Activated CD4-positive, alpha-beta T cell treated with anti-CD3 and anti-CD28 coated beads, Interleukin-2, amount 50 U/mL, for 1 hour (primary cell): ENCODE measurements around the gene COPB2.
"Not testable (repeated sequence)": the region's sequence is repeated elsewhere in the genome, so short reads cannot be mapped to it uniquely, and the experiment has no call there.

Experiments used
- DNase-seq: peaks from one replicate; pipeline ENCODE4 v3.0.0-alpha.2; 2020

The COPB2 gene

DNA sequence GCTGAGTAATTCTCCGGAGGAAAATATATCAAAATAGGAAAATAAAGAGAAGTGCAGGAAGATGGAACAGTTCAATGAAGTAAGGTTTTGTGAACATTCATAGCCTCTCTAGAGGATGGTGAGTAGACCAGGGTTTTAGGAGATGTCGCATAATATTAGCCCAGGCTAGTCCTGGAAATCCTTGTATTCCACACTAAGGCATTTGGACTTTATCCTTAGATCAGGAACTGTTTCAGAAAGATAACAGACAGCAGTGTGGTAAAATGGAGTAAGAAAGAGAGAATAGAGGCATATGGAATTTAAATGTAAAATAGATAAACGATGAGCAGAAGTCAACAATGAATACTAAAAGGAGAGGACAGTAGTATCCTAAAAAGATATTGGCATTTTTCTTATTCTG, 12.1 kb downstream of the COPB2 start:
- DNase-seq: no peak

- DNase-seq: no peak
Measured at GRCh38 chr3:139374099-139374498, 15.3 kb downstream of the COPB2 start.

DNA sequence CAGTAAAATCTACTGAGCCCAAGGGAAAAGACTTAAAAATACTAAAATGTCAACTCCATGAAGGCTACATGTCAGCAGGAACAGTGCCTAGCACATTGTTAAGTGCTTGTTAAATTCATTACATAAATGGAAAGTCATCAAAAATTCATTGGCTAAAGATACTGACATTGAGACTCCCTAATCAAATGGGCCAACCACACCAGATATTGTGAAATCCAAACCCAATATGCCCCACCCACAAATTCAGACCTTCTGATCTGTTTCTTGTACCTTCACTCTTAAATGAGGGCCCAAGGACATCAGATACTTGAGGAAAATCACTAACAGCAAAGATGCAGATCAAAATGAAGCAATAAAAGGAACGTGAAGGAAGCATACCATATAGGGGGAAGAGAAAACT, 24.9 kb downstream of the COPB2 start:
- no peak for DNase-seq

GRCh38 chr3:139361276-139361675, 28.2 kb downstream of the COPB2 start:
- DNase-seq: no peak

DNA sequence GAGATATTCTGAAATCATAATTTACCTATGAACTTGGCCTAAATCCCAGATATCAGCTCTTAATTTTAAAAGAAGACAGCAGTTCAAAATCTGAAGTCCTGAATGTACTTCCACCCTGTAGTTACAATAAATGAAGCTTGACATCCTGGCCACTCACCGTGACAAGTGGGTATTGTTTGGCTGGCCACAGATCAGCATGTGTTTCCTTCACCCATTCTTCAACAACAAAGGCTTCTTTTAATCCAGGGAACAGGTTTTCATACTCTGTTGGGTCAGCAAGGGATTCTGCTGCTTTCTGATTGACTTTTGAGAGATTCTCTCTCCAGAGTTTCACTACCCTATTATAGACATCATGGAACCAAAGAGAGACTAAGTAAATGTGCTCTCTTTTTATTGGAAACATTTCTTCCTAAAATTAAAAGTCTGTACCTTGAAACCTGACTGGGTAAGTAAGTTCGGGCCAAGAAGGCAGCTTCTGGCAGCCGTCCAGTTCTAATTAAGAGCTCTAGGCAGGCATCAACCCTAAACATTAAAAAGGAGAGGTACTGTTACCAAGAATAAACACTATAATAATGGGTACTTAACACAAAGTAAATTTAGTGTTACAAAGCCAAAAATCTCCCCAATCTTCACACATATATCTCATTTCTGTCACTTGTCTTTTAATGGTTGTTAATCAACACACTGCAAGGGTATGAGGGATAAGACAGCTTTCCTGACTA, 30.4 kb downstream of the COPB2 start:
- DNase-seq: no peak

GRCh38 chr3:139357899-139358298, 31.5 kb downstream of the COPB2 start:
- no peak for DNase-seq

- DNase-seq: no peak
Measured at GRCh38 chr3:139355891-139356290, 33.6 kb downstream of the COPB2 start.

- DNase-seq: no peak
Measured at GRCh38 chr3:139355476-139355875, 34.0 kb downstream of the COPB2 start.

DNA sequence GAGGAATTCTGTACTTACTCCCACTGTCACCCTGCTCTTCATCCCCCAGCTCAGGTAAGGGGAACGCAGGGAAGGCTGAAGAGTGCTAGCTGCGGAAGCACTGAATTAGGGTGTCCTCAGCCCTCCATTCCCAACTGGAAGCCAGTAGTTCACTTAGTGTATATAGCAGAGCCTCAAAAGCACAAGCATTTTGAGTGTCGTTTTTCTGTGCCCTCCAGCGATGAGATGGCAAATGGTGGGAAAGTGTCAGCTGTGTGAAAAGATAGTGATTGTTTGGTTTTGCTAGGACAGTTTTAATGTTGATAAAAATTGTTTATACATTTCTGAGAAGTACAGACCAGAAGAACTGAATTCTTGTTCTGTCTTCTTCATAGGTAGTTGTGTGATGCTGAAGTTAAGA, 34.8 kb downstream of the COPB2 start:
- no peak for DNase-seq

DNA sequence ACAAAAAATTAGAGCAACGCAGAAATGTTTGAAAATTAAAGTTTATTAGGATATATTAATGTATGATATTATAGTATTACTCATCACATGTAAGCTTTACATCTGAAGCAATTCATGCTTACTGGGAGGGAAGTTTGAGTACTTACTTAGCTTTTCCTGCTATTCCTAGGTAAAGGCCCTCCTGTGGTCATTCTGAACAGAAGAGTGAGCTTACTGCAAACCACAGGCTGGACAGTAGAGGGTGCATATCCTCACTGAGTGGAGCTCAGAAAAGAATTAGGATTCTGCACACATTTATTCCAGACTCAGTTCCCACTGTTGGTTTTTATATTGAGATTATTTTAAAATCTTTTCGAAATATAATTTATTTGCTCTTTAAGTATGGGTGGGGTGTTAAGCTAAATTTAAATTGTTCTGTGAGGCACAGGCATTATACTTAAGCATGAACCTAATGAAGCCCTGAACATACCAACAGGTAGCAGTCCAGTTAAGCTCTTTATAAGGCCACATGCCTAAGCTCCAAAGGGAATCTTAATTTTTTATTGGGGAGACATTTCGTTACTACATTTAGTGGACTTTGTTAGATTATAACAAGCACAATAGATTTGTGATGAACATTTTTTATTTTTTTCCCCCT, 35.4 kb downstream of the COPB2 start:
- no peak for DNase-seq

GRCh38 chr3:139346771-139347170, 42.7 kb downstream of the COPB2 start:
- DNase-seq: no peak

- DNase-seq: peak; percentile 72
Measured at GRCh38 chr3:139343895-139344856, 45.3 kb downstream of the COPB2 start, which contains the start of gene MRPS22. TSS of gene MRPS22 (plus strand) at chr3:139344020. CDS start at chr3:139344027, 7 bp downstream.

- no peak for DNase-seq
Measured at GRCh38 chr3:139342054-139342453, 47.4 kb downstream of the COPB2 start.

GRCh38 chr3:139340784-139341183, 48.7 kb downstream of the COPB2 start:
- DNase-seq: no peak

GRCh38 chr3:139339219-139339906, 50.1 kb downstream of the COPB2 start:
- no peak for DNase-seq

DNA sequence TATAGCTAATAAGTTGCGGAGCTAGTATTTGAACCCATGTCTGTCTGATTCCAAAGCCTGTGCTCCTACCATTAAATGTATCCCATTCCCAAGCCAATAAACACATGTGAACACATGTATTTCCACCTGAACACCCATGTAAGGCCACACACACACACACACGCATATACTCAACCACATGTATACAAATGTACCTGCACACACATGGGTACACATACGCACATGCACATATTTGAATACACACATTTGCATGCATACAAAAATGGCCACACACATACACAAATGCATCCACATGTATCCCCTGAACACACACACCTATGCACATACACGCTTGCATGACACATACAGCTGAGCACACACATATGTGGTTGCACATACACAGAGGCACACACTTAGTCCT, 51.0 kb downstream of the COPB2 start:
- DNase-seq: no peak

GRCh38 chr3:139334675-139335074, 54.8 kb downstream of the COPB2 start:
- not testable (repeated sequence) for DNase-seq

GRCh38 chr3:139332092-139332491, 57.4 kb downstream of the COPB2 start:
- DNase-seq: no peak

DNA sequence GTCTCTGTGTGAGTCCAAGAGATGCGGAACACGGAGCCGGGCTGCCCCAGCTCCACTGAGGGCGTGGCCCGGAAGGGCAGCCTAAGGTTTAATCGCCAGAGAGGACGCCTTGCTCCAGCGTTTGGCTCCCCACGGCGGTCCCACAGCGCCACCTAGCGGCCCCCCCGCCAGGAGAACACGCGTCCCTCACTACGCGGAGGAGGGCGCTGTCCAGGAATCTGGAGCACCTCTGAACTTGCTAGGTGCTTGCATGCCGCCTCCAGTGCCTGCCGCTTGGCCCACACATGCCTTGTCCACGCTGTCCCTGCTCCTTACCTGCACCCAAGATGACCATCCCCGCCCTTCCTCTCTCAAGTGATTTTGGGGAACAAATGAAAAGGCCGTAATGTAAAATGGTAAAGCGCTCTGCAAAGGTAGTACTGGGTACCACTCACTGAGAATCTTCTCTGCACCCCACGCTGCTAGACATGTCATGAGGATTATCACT, 60.0 kb downstream of the COPB2 start:
- DNase-seq: peak; percentile 85

DNA sequence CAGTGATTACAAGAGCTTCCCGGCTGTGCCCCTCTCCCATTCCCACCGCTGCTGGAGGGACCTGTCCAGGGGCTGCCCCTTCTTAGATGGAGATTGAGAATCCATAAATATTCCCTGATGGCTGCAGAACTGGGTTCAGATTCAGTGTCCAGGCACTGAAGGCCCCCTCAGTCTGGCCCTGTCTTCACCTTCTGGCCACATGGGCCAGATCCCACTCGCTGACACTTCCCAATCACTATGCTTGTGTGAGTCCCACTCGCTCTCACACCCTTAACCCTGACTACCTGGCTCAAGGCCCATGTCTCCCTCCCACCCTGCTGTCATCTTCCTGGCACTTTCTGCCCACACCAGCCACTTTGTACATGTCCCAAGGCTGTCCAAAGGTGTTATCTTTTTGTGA, 61.1 kb downstream of the COPB2 start:
- no peak for DNase-seq

DNA sequence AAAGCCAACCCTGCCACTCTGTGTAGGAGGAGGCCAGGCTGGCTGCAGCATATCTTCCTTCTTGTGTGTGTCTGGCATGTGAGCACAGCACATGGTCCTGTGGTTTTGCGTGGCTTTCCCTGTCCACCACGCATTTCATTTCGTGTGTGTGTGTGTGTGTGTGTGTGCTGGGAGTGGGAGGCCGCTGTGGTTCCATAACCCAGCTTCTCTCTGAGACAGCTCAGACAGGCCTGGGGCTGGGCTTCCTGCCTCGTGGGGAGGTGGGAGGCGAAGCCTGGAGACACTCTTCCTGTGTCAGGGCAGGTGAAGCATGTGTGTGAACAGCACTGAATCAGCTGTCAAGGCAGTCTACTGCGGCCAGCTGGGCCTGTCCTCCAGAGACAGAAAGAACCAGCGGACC, 61.6 kb downstream of the COPB2 start:
- no peak for DNase-seq

- DNase-seq: no peak
Measured at GRCh38 chr3:139327231-139327630, 62.2 kb downstream of the COPB2 start.

DNA sequence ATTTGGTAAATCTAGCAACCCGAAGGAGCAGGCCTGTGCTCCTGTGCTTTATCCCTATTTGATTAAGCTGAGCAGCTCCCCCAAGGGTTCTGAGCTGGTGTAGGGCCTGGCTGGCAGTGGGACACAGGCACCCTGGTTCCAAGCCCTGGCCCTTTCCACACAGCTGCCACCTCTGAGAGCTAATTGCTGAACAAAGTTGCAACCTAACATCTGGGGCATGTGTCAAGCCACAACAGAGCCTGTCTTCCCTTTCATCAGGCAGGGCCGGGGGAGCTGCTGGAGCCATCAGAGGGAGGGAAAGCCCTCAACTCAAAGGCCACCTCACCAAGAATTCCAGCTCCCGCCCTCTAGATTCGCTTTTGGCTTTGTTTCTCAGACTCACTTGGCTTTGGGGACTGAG, 62.7 kb downstream of the COPB2 start:
- no peak for DNase-seq
